ENCODE data around the gene WDFY4. TPM values are rescaled to one million over a fixed set of nuclear protein-coding genes. Genes with fewer than 3 reads are reported as not detected.

Gene WDFY4
- total RNA-seq, 4 donors from 2014 or later, result 0.61 to 3.8 (median 0.88) TPM

DNA sequence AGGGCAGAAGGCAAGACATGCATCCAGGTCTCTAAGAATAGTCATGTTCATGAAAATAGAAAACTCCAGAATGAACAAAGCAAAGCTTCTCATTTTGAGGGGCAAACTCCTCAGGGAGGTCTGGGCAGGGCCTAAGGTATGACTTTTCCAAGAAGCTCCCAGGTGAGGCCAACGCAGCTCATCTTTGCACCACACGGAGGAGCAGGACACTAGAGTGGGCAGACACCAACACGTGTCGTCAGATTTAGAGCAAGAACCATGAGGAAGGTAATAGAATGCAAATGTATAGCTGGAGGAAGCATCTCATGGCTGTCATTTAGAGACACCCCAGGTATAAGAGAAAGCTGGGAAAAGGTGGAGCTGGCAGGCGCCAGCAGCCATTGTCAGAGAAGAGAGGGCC lies 95.7 kb downstream of the WDFY4 start:
- WGBS, 2 donors, result 94 to 95% methylated on average over 5 of the region's 5 CpGs
- no peak for TF ChIP-seq POLR2A (IDR thresholded peaks at IDR 0.05)
- TF ChIP-seq, protein P1, sequence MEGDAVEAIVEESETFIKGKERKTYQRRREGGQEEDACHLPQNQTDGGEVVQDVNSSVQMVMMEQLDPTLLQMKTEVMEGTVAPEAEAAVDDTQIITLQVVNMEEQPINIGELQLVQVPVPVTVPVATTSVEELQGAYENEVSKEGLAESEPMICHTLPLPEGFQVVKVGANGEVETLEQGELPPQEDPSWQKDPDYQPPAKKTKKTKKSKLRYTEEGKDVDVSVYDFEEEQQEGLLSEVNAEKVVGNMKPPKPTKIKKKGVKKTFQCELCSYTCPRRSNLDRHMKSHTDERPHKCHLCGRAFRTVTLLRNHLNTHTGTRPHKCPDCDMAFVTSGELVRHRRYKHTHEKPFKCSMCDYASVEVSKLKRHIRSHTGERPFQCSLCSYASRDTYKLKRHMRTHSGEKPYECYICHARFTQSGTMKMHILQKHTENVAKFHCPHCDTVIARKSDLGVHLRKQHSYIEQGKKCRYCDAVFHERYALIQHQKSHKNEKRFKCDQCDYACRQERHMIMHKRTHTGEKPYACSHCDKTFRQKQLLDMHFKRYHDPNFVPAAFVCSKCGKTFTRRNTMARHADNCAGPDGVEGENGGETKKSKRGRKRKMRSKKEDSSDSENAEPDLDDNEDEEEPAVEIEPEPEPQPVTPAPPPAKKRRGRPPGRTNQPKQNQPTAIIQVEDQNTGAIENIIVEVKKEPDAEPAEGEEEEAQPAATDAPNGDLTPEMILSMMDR (IDR thresholded peaks at IDR 0.05), result no peak

DNA sequence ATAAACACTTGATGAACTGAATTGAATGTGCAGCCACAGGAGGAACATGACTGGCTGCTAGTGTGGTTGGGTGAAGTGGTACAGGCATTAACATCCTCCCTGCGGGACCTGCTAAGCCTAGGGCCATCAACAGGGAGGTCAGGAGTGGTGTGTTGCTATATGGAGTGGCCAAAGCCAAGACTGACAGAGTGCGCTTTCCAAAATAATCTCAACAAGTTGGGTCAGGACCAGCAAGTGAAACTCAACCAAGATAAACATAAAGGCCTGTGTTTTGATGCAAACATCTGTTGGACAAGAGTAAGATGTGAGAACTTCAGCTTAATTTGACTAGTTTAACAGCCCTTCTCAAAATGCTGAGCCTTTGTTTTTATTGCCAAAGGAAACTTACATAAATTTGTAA lies 97.7 kb downstream of the WDFY4 start:
- 41 to 53% methylated on average over 2 of the region's 2 CpGs for WGBS, 2 donors
- no peak for DNase-seq
- Histone ChIP-seq H3K27me3 (no peaks in the 10 kb centered on the region), H3K4me3 (no peak overlapping the region), H3K9me3 (no peaks in the 10 kb centered on the region), H3K36me3 (no peaks in the 10 kb centered on the region), H3K27ac (no peak overlapping the region), H3K4me1 (no peaks in the 10 kb centered on the region)
- no peak for TF ChIP-seq POLR2A (IDR thresholded peaks at IDR 0.05)
- TF ChIP-seq, protein P1 (IDR thresholded peaks at IDR 0.05), result no peak
- intact Hi-C loops (cut with DNase I), result no loop called here

More for the DNA sequence above, 95.7 kb downstream of the WDFY4 start:
- Histone ChIP-seq H3K27ac (no peak overlapping the region), H3K27me3 (no peaks in the 10 kb centered on the region), H3K4me3 (no peak overlapping the region), H3K4me1 (no peaks in the 10 kb centered on the region), H3K36me3 (no peaks in the 10 kb centered on the region), H3K9me3 (no peaks in the 10 kb centered on the region)
- intact Hi-C loops (cut with DNase I), result no loop called here
- no peak for DNase-seq

DNA sequence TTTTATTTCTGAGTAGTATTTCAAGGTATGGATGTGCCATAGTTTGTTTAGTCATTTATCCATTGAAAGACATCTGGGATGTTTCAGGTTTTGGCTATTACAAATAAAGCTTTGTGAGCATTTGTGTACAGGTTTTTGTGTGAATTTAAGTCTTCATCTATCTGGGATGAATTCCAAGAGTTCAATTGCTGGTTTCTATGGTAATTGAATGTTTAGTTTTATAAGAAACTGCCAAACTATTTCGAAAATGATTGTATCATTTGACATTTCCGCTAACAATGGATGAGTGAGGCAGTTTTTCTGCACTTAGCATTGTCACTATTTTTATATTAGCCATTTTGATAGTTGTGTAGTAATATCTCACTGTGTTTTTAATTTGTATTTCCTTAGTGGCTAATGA lies 99.4 kb downstream of the WDFY4 start:
- Histone ChIP-seq H3K4me3 (no peak overlapping the region), H3K36me3 (no peaks in the 10 kb centered on the region), H3K9me3 (no peaks in the 10 kb centered on the region), H3K27ac (no peak overlapping the region), H3K4me1 (no peaks in the 10 kb centered on the region), H3K27me3 (peaks cover 0 to 2% (median 0%) of the 10 kb centered on the region in 4 donors)
- TF ChIP-seq, protein P1 (IDR thresholded peaks at IDR 0.05), result no peak
- no peak for TF ChIP-seq POLR2A (IDR thresholded peaks at IDR 0.05)
- no peak for DNase-seq
- WGBS, 2 donors, result 49 to 60% methylated on average over 2 of the region's 2 CpGs
- intact Hi-C loops (cut with DNase I), result no loop called here

DNA sequence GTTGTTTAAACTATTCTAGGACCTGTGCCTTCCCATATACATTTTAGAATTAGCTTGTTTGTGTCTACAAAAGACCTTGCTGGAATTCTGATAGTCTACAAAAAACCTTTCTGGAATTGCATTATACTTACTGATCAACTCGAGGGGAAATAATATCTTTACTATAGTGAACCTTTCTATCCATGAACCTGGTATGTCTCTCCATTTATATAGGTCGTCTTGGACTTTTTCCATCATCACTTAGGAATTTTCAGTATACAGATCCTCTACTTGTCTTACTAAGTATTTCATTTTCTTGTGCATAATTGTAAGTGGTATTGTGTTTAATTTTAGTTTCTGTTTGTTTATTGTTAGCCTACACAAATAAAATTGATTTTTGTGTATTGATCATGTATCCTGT lies 101.1 kb downstream of the WDFY4 start:
- Histone ChIP-seq H3K27ac (no peak overlapping the region), H3K27me3 (peaks cover 0 to 14% (median 0%) of the 10 kb centered on the region in 4 donors), H3K4me1 (peaks cover 0 to 3% (median 1%) of the 10 kb centered on the region in 3 donors), H3K36me3 (no peaks in the 10 kb centered on the region), H3K9me3 (no peaks in the 10 kb centered on the region), H3K4me3 (no peak overlapping the region)
- TF ChIP-seq, protein P1 (IDR thresholded peaks at IDR 0.05), result no peak
- no peak for TF ChIP-seq POLR2A (IDR thresholded peaks at IDR 0.05)
- 56 to 77% methylated on average over 2 of the region's 2 CpGs for WGBS, 2 donors
- no peak for DNase-seq
- intact Hi-C loops (cut with DNase I), result no loop called here

DNA sequence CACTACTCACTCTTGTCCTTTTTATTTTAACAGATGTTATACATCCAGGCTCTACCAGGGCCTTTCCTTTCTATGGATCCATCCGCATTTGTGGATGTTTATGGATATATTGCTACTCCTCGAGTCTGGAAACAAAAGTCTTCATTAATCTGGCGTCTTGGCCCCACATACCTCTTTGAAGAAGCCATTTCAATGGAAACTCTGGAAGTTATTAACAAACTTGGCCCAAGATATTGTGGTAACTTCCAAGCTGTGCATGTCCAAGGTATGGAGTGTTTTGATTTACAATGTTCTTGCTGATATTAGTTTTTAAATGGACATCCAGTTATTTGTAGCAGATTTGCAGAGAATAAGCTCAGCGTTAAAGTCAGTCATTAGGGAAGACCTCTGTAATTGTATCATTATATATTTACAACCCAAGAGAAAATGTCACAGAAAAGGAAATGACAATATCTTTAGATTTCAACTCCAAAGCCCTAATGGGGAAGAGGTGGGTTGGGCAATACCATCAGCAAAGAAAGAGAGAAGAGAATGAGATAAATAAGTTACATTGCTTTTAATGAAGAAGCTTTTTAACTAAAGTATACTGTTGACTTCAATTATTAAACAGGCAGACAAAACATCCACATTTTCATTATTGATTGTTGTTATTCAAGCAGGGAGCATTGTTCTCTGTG lies 102.1 kb downstream of the WDFY4 start:
- no peak for DNase-seq
- Histone ChIP-seq H3K36me3 (no peaks in the 10 kb centered on the region), H3K27me3 (peaks cover 0 to 14% (median 0%) of the 10 kb centered on the region in 4 donors), H3K9me3 (no peaks in the 10 kb centered on the region), H3K4me3 (no peak overlapping the region), H3K4me1 (peaks cover 2 to 12% (median 7%) of the 10 kb centered on the region in 3 donors), H3K27ac (no peak overlapping the region)
- intact Hi-C loops (cut with DNase I), result no loop called here
- TF ChIP-seq, protein P1 (IDR thresholded peaks at IDR 0.05), result no peak
- TF ChIP-seq POLR2A (IDR thresholded peaks at IDR 0.05), result no peak
- 76 to 78% methylated on average over 4 of the region's 4 CpGs for WGBS, 2 donors
